Anterior cingulate cortex (tissue), 58 donors: Measurements from ENCODE around the gene ANKFN1.
"Not testable (repeated sequence)": the region's sequence is repeated elsewhere in the genome, so short reads cannot be mapped to it uniquely, and the experiment has no call there.

Experiments used
- DNase-seq, 58 donors: peaks; one replicate each; lab custom pipeline; 2025; lab: John Stamatoyannopoulos, UW

Gene ANKFN1

GRCh38 chr17:56269556-56270389 is 116.5 kb downstream of the ANKFN1 start:
- no peak for DNase-seq

DNA sequence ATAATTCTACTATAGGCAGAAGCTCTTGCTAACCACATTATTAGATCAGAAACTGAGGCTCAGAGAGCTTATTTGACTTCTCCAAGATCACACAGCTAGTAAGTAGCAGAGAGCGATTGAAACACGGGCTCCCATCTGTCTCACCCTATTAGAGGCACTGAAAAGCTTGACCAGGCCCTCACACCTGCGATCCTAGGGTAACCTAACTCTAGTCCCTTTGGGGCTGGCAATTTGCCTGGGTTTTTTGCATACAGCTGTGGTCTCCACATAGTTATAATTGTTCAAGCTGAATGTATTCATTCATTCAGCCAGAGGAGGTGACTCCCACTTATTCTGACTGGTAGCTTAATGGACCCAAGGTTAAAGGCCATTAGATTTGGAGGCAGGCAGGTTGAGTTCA is 121.2 kb downstream of the ANKFN1 start:
- no peak for DNase-seq

DNA sequence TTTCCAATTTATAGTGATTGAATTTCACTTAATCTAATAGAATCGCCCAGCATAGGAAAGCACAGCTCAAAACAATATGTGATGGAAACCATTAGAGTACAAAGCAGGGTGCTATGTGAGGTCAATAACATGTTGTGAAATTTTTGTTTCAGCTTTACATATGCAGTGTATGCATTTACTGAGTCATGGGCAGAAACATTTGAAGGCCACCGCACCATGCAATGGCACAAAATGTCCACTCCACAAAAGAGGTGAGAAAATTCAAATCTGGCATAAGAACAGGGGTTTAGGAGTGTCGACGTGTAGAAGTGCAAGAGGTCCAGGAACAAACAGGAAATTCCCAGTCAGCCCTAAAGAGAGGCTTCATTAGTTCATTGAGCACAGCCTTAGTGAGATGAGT is 131.2 kb downstream of the ANKFN1 start:
- no peak for DNase-seq

- DNase-seq: not testable (repeated sequence)
Measured at GRCh38 chr17:56288786-56289185, 135.5 kb downstream of the ANKFN1 start.

GRCh38 chr17:56289321-56289720 is 136.0 kb downstream of the ANKFN1 start:
- no peak for DNase-seq

DNA sequence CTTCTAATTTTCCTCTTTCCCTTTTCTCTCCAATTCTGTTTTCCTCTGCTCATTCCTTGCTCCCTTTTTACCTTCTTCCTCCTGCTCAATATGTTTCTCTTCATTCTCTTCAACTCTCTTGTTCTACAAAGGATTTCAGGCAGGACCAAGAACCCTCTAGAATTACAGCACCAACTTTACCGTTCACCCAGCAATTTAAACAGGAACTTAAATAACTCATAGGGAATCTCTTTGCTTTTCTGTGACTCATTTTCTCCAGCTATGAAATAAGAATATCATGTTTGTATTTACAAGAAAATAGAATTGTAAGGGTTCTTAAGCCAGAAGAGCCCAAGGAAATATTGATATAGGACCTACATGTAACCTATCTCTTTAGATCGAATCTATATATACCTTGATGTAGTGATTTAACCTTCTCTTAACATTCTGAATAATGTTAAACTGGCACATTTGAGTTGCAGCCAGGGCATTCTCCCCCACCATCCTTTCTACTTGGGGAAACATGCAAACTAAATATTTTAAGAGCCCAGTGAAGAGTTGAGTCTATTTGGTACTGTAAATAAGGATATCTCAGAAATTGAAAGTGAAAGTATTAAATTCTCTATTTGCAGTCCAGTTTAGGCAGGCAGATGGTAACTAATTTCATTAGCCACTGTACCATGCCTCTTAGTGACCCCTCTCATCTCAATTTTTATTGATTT is 137.0 kb downstream of the ANKFN1 start:
- no peak for DNase-seq

- no peak for DNase-seq
Measured at GRCh38 chr17:56290802-56291118, 137.5 kb downstream of the ANKFN1 start.

DNA sequence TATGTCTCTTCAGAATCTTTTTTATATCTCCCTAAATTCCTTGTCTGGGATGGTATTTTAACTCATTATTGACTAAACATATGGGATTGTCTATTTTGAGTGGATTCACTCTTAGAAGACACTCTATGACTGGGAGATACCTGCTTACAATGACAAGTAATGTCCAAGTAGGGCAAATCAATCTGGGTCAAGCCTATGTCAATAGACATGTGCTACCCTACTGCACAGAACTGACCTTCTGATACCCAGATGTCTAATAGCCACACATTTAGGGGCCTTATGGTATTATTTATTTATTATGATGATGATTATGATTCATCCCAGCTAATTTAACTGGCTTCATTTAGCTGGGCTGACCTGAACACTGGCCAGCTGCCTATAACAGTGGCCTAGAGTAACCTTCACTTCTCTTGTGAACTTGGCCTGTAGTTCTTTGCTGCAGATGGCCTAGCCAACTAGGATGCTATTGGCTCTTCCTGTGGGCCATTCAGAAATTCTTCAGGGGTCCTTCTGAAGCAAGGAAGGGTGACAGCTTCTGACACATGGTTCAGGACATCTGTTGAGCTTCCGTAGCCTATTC is 138.0 kb downstream of the ANKFN1 start:
- DNase-seq: no peak

DNA sequence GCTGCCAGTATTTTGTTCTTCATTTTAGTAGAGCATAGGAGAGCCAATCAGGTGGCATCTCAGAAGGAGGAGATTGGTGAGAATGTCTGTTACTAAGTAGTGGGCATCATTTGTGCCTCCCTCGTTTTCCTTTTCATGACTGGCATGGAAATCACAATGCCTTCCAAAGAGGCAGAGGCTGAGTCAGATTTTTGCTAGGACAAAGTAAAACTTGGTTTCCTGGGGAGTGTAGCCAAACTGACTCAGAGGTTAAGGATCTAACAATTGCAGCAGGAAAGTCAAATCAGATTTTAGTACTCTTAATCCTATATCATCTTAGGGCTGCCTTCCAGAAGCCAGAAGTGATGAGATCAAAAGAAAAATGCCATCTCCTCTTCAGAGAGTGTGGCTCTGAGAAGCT is 138.7 kb downstream of the ANKFN1 start:
- DNase-seq: no peak

DNA sequence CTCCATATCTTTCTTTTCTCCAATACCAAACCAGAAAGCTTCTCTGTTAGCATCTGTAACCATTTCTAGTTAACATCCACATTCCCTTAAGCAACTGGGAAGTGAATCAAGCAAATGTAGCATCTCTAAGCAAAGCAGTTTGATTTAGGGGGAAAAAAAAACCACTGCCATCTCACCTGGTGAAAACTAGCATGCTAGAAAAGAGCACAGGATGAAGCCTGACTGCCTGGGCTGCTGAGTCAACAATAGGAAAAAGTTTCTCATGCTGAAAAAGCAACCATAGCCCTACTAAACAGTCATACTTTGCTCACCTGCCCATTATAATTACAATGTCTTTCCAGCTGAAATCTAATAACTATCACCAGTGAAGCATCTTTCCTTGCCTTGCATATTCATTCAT is 139.3 kb downstream of the ANKFN1 start:
- no peak for DNase-seq

- no peak for DNase-seq
Measured at GRCh38 chr17:56297184-56297583, 143.9 kb downstream of the ANKFN1 start.

- no peak for DNase-seq
Measured at GRCh38 chr17:56298846-56299245, 145.6 kb downstream of the ANKFN1 start.

DNA sequence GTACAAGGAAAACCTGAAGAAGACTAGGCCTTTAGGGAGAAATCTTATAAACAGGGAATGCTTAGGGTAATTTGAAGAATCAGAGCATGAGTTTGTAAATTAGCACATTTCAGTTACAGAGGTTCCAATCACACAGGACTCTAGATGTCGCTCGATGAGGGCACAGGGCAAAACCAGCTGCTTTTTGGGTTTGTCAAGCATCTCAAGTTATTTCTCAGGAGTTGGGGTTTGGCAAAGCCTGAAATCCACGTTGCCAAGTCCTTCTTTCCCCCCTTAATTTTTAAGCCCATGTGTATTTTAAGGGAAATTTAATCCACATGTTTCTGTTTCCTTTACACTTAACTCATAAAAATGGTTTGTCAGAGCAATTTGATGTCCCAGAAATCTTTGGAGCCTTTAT is 146.9 kb downstream of the ANKFN1 start:
- DNase-seq: no peak

DNA sequence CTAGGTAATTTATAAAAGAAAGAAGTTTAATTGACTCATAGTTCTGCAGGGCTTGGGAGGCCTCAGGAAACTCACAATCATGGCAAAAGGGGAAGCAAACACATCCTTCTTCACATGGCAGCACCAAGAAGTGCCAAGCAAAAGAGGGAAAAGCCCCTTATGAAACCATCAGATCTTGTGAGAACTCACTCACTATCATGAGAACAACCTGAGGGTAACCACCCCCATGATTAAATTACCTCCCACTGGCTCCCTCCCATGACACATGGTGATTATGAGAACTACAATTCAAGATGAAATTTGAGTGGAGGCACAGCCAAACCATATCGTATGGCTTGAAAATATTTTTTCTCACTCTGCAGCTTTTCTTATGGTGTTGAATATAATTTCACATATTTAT is 151.7 kb downstream of the ANKFN1 start:
- DNase-seq: no peak

GRCh38 chr17:56309897-56310296 is 156.6 kb downstream of the ANKFN1 start:
- no peak for DNase-seq

GRCh38 chr17:56310782-56311181 is 157.5 kb downstream of the ANKFN1 start:
- no peak for DNase-seq

DNA sequence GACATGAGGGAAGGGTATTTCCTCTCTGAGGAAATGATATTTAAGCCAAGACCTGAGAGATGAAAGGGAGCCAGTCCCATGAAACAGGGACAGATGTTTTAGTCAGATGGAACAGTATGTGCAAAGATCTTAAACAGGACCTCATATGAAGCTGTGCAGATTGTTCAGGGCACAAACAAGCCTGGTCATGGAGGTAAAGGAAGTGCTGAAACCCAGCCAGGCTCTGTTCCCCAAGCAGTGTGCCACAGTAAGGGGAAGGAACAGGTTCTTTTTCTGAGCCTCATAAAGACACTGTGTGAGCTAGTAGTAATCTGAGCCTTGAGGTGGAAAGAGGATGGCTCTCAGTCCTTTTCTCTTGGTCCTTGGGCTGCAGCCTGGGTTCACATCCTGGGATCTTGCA is 159.9 kb downstream of the ANKFN1 start:
- DNase-seq: no peak

DNA sequence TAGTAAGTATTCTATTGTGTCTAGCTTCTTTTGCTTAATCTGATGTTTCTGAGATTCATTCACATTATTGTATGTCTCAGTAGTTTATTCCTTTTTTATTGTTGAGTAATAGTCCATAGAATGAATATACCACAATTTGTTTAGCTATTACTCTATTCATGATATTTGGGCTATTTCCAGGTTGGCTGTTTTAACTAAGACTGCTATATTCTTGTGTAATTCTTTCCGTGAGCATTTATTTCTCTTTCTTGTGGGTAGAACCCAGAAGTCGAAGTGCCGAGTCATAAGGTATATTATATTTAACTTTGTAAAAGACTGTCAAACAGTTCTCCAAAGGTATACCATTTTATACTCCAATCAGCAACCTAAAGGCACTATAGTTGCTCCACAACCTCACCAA is 160.8 kb downstream of the ANKFN1 start:
- DNase-seq: no peak

DNA sequence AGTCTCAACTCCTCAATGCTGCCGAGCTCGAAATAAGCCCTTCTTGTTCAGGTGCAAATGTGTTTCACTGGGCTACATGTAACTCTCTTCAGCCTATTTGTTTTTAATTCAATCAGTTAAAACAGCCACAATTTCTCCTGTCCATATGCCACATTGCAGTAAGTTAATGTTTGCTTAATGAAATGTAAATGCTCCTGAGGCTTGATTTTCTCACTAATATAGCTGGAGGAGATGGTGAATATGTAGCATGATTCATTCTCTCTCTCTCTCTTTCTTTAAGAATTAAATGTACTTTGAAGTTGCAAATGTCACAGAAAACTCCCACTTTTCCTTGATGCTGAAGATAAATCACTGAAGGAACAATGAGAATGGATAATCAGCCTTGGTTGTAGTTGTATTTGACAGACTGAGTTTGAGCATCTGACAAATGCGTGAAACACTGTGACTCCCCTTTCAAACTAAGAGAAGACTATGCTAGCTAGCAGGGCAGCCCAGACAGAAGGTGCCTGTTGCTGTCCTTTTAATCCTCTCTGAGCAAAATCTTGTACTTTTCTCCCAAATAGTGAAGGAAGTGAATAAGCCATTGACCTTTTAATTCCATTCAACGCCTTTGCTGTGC is 161.8 kb downstream of the ANKFN1 start:
- no peak for DNase-seq

GRCh38 chr17:56316604-56317003 is 163.3 kb downstream of the ANKFN1 start:
- DNase-seq: no peak
